AG04449 (cell line): ENCODE measurements around the gene EPB41L3.

Experiments
- CTCF ChIA-PET: fragments of 350-600 bp; formaldehyde crosslinking; extraction: SDS; loops from one replicate; lab custom pipeline; 2021; ENCODE audit warnings: antibody characterized with exemption; lab: Yijun Ruan, JAX
- POLR2A ChIA-PET: fragments of 400-600, 350-600 bp; formaldehyde crosslinking; extraction: SDS; loops from one replicate; lab custom pipeline; 2020; ENCODE audit warnings: antibody characterized with exemption, inconsistent platforms; lab: Yijun Ruan, JAX
- DNase-seq: peaks from one replicate; pipeline ENCODE4 v3.0.0-alpha.2; 2010; ENCODE audit warnings: low read depth, low spot score
- H3K4me3 ChIP-seq: 2 replicates; pipeline ENCODE4 v1.5.1; 2011; ENCODE audit warnings: low read depth, mild to moderate bottlenecking, control low read depth, low read length
- CTCF ChIP-seq: IDR thresholded peaks from one replicate; pipeline ENCODE4 v1.5.1; 2011; ENCODE audit warnings: mild to moderate bottlenecking, moderate library complexity, low read length, control low read depth, inconsistent platforms; ENCODE audit not compliant: insufficient read depth; ENCODE audit errors: missing control alignments

The EPB41L3 gene

GRCh38 chr18:5476961-5477800 lies 66.6 kb downstream of the EPB41L3 start:
- DNase-seq = no peak
- H3K4me3 ChIP-seq = no peak overlapping the region
- no peak for TF ChIP-seq CTCF
- ChIA-PET CTCF (no interaction called here), POLR2A (no interaction called here)

- no peak for DNase-seq
- ChIA-PET CTCF (no interaction called here), POLR2A (no interaction called here)
- no peak for TF ChIP-seq CTCF
- H3K4me3 ChIP-seq = no peak overlapping the region
Observed at GRCh38 chr18:5475267-5475666, 68.5 kb downstream of the EPB41L3 start.

- no peak for DNase-seq
- H3K4me3 ChIP-seq = no peak overlapping the region
- no peak for TF ChIP-seq CTCF
- ChIA-PET POLR2A (no interaction called here), CTCF (no interaction called here)
Observed at GRCh38 chr18:5469340-5469739, 74.5 kb downstream of the EPB41L3 start.

- ChIA-PET POLR2A (no interaction called here), CTCF (no interaction called here)
- DNase-seq = no peak
- no peak for TF ChIP-seq CTCF
- no peak overlapping the region for H3K4me3 ChIP-seq
Observed at GRCh38 chr18:5468394-5468793, 75.4 kb downstream of the EPB41L3 start.

GRCh38 chr18:5467671-5468070 lies 76.1 kb downstream of the EPB41L3 start:
- no peak overlapping the region for H3K4me3 ChIP-seq
- no peak for TF ChIP-seq CTCF
- no peak for DNase-seq
- ChIA-PET CTCF (no interaction called here), POLR2A (no interaction called here)

- TF ChIP-seq CTCF = no peak
- ChIA-PET POLR2A (no interaction called here), CTCF (no interaction called here)
- DNase-seq = no peak
- H3K4me3 ChIP-seq = no peak overlapping the region
Observed at GRCh38 chr18:5466256-5466655, 77.5 kb downstream of the EPB41L3 start.
